HG03045 (cell line): Measurements from ENCODE around the gene CPNE5.
"Not testable (repeated sequence)": the region's sequence is repeated elsewhere in the genome, so short reads cannot be mapped to it uniquely, and the experiment has no call there.

ENCODE experiments used
- ATAC-seq: cut with Tn5 transposase; IDR thresholded peaks from one replicate; pipeline ENCODE4 v1.9.1; 2021; ENCODE audit warnings: mild to moderate bottlenecking, moderate library complexity; ENCODE audit not compliant: unreplicated experiment

The CPNE5 gene

GRCh38 chr6:36729161-36729524 lies 110.1 kb downstream of the CPNE5 start:
- ATAC-seq: no peak

DNA sequence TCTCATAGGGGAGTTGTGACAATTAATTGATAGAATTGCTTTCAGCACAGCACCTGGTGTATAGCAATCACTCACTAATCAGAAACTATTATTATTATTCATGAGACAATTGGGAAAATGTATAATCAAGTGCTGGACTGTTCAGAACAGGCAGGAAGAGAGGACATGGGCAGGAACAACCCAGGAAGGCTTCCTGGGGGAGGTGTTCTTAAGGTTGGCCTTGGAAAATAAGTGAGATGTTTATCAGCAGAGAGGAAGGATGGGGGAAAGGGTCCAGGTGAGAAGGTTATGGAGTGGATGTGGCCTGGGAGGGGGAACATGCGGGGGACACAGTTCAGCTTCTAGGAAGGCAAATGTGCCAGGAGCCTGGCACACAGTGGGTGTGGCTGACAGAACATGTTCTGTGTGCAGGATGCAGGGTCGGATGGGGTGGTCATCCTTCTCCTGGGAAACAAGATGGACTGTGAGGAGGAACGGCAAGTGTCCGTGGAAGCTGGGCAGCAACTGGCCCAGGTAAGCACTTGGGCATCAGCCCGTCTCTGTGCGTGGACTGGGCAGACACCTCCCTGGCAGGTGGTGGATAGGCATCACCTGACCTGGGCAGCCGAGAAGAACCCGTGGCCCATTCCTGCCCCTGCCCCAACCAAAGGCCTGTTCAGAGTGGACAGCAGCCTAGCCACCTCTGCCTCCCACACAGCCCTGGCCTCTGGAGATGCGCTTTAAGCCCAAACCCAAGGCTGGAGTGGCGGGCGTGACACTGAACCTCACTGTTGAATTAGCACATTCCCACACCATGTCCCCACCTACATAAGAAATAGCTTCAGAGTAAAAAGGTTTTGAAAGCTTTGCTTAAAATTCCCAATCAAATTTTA lies 110.7 kb downstream of the CPNE5 start:
- ATAC-seq: no peak

DNA sequence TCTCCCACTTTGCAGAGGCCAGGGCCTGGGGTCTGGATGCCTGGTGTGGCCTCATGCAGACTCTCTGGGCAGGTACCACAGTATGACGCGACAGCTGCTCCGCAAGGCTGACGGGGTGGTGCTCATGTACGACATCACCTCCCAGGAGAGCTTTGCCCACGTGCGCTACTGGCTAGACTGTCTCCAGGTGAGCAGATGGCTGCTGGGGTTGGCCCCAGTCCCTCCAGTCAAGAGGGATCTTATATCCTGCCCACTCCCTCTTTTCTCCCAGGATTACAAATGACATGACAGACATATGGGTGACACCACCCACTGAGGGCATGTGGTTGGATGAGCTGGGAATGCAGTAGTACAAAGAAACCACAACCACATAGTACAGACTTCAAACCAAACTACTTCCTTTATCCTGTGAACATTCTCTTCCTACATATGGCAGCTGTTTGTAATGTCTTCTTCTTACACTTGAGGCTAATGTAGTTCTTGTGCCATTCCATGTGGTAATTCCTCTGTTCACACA lies 111.7 kb downstream of the CPNE5 start:
- ATAC-seq: no peak

GRCh38 chr6:36725581-36725980 lies 113.7 kb downstream of the CPNE5 start:
- no peak for ATAC-seq

GRCh38 chr6:36724514-36725390 lies 114.5 kb downstream of the CPNE5 start:
- ATAC-seq: no peak

DNA sequence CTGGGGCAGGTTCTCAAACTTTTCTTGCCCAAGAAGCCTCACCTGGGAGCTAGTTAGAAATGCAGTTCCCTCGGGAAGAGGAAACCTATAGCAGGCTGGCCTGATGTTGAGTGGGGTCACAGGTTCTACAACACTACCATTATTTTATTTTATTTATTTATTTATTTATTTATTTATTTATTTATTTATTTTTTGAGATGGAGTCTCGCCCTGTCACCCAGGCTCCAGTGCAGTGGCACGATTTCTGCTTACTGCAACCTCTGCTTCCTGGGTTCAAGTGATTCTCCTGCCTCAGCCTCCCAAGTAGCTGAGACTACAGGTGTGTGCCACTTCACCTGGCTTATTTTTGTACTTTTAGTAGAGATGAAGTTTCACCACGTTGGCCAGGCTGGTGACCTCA lies 115.3 kb downstream of the CPNE5 start:
- not testable (repeated sequence) for ATAC-seq

GRCh38 chr6:36722879-36723278 lies 116.4 kb downstream of the CPNE5 start:
- no peak for ATAC-seq

DNA sequence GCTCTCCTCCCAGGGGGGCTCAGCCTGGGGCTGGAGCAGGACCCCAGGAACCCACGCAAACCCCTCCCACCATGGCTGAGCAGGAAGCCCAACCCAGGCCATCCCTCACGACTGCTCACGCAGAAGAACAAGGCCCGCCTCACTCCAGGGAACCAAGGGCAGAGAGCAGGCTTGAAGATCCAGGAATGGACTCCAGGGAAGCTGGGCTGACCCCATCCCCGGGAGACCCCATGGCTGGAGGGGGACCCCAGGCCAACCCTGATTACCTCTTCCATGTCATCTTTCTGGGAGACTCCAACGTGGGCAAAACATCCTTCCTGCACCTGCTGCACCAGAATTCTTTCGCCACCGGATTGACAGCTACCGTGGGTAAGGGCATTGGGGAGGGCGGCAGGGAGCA lies 116.9 kb downstream of the CPNE5 start:
- no peak for ATAC-seq

- ATAC-seq: no peak
Observed at GRCh38 chr6:36721369-36722140, 117.7 kb downstream of the CPNE5 start.

GRCh38 chr6:36720251-36721141 lies 118.7 kb downstream of the CPNE5 start:
- no peak for ATAC-seq

DNA sequence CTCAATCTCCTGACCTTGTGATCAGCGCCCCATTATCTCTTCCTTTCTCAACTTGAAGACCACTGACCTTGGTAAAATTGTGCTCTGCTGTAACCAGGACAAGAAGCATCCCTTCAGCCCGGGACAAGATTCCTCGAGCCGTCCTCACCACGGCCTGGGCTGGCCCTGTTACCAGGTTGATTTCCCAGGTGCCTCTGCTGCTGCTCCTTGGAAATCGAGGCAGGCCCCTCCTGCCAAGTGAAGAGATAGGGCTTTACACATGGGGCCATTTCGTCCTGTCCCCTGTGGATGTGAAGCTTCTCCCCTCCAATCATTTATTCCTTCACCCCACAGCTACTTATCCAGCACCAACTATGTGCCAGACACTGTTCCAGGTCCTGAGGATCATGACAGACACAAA lies 120.1 kb downstream of the CPNE5 start:
- ATAC-seq: no peak

DNA sequence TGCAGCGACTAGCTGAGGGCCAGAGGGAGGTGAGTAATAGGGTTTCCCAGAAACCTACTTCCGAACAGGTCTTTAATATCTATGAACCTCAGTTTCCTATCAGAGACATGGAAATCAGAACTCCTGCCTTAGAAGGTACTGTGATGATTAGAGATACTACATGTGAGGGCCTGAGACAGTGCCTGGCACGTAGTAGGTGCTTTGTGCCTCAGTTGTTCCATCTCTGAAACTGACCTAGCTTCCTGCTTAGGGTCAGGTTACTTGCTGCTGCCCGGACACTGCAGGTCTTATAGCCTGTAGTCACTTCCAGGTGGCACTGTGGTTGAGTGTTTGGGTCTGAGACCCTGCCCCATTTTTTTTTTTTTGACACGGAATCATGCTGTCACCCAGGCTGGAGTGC lies 120.7 kb downstream of the CPNE5 start:
- no peak for ATAC-seq

GRCh38 chr6:36717871-36718540 lies 121.2 kb downstream of the CPNE5 start:
- no peak for ATAC-seq

DNA sequence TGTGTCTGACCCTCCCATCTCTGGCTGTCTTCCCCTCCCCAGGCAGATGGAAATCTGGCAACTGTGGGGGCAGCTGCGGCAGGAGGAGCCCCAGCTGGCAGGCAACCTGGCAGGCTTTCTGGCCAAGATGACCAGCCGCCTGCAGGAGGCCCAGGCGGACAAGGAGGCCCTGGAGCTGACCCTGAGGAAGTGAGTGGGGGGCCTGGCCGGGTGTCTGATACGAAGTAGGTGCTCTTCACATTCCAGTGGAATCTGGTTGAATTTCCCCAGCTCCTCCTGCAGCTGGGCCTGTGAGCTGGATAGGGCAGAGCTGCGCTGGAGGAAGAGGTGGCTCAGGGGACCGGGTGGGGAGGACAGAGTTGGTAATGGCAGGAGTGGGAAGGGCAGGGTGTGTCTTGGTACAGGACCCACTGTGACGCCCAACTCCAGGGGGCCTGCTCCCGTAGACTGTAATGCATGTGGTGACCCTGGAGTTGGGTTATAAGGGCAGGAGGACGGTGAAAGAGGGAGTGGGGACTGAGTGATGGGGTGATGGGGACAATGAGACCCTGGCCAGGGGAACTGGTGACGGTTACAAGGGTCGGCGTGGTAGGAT lies 121.9 kb downstream of the CPNE5 start:
- no peak for ATAC-seq

- ATAC-seq: no peak
Observed at GRCh38 chr6:36716476-36717093, 122.7 kb downstream of the CPNE5 start.

DNA sequence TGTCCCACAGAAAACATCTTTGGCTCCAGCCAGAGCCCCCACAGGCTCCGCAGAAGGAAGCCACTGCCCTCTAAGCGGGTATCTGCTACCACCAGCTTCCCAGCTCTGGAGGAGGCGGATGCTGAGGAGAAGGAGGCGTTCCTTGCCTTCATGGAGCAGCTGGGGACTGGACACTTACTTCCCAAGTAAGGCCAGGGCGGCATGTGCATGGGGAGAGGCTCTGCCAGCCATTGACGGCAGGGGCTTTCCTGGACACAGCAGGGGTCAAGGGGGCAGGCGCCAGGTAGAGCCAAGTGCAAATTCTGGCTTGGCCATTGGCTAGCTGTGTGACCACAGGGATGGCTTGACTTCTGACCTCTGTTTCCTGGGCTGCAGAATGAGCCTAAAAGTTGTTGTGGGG lies 123.8 kb downstream of the CPNE5 start:
- ATAC-seq: no peak

DNA sequence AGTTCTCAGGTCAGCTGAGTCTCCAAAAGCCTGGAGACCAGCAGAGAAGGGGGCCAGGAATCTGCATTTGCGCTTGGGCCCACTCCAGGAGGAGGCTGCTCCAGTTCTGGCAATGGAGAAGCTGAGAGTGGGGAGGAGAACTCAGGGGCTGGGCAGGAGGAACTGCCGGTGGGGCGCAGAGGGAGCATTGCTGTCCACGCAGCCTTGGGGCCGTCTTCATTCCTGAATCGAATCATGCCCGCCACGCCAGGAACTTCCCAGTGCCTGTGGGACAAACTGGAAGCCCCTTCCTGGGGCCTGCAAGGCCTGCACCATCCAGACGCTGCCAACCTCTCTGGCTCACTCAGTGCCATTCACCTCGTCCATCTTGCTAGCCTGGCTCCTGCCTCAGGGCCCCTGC lies 124.7 kb downstream of the CPNE5 start:
- ATAC-seq: no peak

GRCh38 chr6:36713846-36714245 lies 125.4 kb downstream of the CPNE5 start:
- no peak for ATAC-seq

DNA sequence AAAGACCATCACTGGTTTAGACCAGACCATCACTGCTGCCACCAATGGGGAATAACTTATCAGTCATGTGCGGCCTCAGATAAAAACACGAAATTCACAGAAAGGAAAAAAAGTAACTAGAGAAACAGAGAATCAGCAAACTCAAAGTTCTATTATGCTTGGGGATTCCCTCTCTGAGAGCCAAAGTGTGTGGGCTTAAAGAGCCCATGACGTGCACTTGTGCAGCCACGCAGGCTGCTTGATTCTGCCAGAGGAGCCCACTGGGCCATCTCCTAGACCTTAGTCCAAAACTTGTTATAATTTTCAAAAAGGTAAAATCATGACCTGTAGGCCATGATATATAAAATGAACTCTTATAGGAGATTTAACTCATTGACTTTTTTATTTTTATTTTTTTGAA lies 126.4 kb downstream of the CPNE5 start:
- no peak for ATAC-seq
